Glutamatergic neuron (in vitro differentiated cells): ENCODE measurements around the gene HYCC2. TPM values are rescaled to one million over a fixed set of nuclear protein-coding genes. Genes with fewer than 3 reads are reported as not detected.

Experiments used
- DNase-seq: peaks from one replicate; pipeline ENCODE4 v3.0.0; 2022
- H3K27ac Mint-ChIP-seq: one replicate; pipeline ENCODE4 v1.8.0; 2020; ENCODE audit warnings: mild to moderate bottlenecking, mixed read lengths, inconsistent platforms; ENCODE audit not compliant: unreplicated experiment
- H3K27me3 Mint-ChIP-seq: one replicate; pipeline ENCODE4 v1.8.0; 2020; ENCODE audit warnings: mild to moderate bottlenecking, moderate library complexity, mixed read lengths, inconsistent platforms; ENCODE audit not compliant: unreplicated experiment
- H3K36me3 Mint-ChIP-seq: one replicate; pipeline ENCODE4 v1.8.0; 2020; ENCODE audit warnings: mild to moderate bottlenecking, mixed read lengths, inconsistent platforms; ENCODE audit not compliant: unreplicated experiment
- H3K4me1 Mint-ChIP-seq: one replicate; pipeline ENCODE4 v1.8.0; 2020; ENCODE audit warnings: mild to moderate bottlenecking, low read depth, mixed read lengths, inconsistent platforms; ENCODE audit not compliant: unreplicated experiment
- H3K4me3 Mint-ChIP-seq: one replicate; pipeline ENCODE4 v1.8.0; 2020; ENCODE audit warnings: mild to moderate bottlenecking, mixed read lengths, inconsistent platforms; ENCODE audit not compliant: unreplicated experiment
- H3K9me3 Mint-ChIP-seq: one replicate; pipeline ENCODE4 v1.8.0; 2020; ENCODE audit warnings: mild to moderate bottlenecking, moderate library complexity, mixed read lengths, inconsistent platforms; ENCODE audit not compliant: unreplicated experiment
- total RNA-seq: library from RNA; stranded (reverse); fragmentation: NEBNext Ultra II Directional; extraction: Animal tissue kit (Norgen Biotek cat#: 25700); gene quantifications from one replicate; pipeline ENCODE4 v1.2.1, GENCODE V29; 2021; ENCODE audit not compliant: unreplicated experiment
- TF ChIP-seq, protein P1 (sequence below): fragments of 200-600 bp; sonication (generic); IDR thresholded peaks from one replicate; pipeline ENCODE4 v1.5.0; 2021; ENCODE audit not compliant: partially characterized antibody, unreplicated experiment

The HYCC2 gene
- total RNA-seq, 1 donor from 2014 or later, result 32.8 TPM

GRCh38 chr2:201116959-201117734 is 45.7 kb upstream of the HYCC2 start:
- Mint-ChIP-seq H3K27ac (peak overlapping the region; percentile 92), H3K27me3 (peaks cover 3% of the 10 kb centered on the region), H3K9me3 (peaks cover 7% of the 10 kb centered on the region), H3K36me3 (no peaks in the 10 kb centered on the region), H3K4me1 (peaks cover 29% of the 10 kb centered on the region), H3K4me3 (peak overlapping the region; percentile 86)
- TF ChIP-seq, protein P1, sequence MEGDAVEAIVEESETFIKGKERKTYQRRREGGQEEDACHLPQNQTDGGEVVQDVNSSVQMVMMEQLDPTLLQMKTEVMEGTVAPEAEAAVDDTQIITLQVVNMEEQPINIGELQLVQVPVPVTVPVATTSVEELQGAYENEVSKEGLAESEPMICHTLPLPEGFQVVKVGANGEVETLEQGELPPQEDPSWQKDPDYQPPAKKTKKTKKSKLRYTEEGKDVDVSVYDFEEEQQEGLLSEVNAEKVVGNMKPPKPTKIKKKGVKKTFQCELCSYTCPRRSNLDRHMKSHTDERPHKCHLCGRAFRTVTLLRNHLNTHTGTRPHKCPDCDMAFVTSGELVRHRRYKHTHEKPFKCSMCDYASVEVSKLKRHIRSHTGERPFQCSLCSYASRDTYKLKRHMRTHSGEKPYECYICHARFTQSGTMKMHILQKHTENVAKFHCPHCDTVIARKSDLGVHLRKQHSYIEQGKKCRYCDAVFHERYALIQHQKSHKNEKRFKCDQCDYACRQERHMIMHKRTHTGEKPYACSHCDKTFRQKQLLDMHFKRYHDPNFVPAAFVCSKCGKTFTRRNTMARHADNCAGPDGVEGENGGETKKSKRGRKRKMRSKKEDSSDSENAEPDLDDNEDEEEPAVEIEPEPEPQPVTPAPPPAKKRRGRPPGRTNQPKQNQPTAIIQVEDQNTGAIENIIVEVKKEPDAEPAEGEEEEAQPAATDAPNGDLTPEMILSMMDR, result no peak
- peak; percentile 34 for DNase-seq

DNA sequence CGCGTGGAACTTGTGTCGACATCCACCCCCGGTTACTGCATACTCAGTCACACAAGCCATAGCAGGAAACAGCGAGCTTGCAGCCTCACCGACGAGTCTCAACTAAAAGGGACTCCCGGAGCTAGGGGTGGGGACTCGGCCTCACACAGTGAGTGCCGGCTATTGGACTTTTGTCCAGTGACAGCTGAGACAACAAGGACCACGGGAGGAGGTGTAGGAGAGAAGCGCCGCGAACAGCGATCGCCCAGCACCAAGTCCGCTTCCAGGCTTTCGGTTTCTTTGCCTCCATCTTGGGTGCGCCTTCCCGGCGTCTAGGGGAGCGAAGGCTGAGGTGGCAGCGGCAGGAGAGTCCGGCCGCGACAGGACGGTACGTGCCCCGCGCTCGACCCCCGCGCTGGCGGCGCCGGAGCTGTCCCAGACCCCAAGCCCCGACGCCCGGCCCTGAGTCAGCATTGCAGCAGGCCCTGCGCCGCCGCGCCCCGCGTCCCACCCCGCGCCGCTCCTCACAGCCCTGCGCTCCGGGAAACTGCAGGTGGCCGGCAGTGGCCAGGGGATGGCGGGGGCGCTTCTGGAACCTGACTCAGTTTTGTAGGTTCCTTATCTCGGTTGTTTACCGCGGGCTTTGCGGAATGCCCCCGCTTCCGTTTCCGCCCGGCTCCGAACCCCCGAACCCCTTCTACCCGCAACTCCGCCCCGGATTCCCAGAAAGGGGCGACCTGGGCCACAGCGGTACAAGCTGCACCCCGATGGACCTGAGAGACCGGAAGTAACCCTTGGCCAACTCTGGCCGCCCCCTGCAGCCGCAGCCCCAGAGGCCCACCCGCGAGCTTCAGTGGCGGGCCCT is 44.9 kb upstream of the HYCC2 start, which contains the start of gene CFLAR:
CFLAR (plus strand) TSS at position 50 of the 844 bp plus-strand sequence. CDS start 13,702 bp downstream, outside the sequence.
- Mint-ChIP-seq H3K9me3 (peaks cover 7% of the 10 kb centered on the region), H3K27ac (peak within 1 kb of the TSS; percentile 92), H3K4me3 (peak within 1 kb of the TSS; percentile 86), H3K4me1 (peaks cover 25% of the 10 kb centered on the region), H3K36me3 (no peaks in the 10 kb centered on the region), H3K27me3 (peaks cover 3% of the 10 kb centered on the region)
- TF ChIP-seq, protein P1, result no peak
- DNase-seq, result peak; percentile 69

DNA sequence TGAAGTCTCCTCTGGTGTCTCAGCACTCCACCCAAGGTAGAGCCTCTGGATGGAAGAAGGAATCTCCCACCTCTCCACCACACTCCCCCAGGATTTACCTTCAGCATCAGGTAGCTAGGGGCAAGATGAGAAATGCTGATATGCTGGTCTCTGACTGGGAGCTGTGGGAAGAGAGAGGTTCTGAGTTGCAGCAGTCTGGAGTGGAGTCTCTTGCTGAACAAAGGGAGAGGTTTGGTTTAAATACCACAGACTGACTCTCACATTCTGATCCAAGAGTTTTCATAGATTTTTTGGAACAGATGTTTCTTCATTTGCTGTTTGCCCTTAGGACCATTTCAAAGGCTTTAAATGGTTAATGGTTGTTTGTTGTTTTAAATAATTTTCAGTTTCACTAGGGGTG is 43.4 kb upstream of the HYCC2 start:
- H3K36me3 Mint-ChIP-seq, result no peaks in the 10 kb centered on the region
- H3K27me3 Mint-ChIP-seq, result peaks cover 1% of the 10 kb centered on the region
- peak overlapping the region; percentile 30 for H3K4me3 Mint-ChIP-seq
- TF ChIP-seq, protein P1, result no peak
- peaks cover 19% of the 10 kb centered on the region for H3K4me1 Mint-ChIP-seq
- peaks cover 5% of the 10 kb centered on the region for H3K9me3 Mint-ChIP-seq
- H3K27ac Mint-ChIP-seq, result peak overlapping the region; percentile 59
- no peak for DNase-seq

DNA sequence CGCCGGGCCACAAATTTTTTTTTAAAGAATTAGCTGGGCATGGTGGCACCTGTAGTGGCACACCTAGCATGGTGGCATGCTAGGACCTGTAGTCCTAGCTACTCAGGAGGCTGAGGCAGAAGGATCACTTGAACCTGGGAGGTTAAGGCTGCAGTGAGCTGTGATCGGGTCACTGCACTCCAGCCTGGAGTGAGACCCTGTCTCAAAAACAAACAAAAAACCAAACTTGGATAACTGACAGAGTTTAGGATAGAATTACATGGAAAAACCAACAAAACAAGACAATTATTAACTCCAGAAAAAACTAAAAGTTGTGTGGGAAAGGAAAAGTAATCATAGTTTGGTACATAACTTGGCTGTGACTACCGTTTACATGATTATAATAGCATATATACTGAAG is 42.9 kb upstream of the HYCC2 start:
- peaks cover 16% of the 10 kb centered on the region for H3K4me1 Mint-ChIP-seq
- H3K27ac Mint-ChIP-seq, result peak overlapping the region; percentile 59
- no peak for DNase-seq
- TF ChIP-seq, protein P1, result no peak
- H3K4me3 Mint-ChIP-seq, result peak overlapping the region; percentile 30
- H3K27me3 Mint-ChIP-seq, result peaks cover 1% of the 10 kb centered on the region
- H3K36me3 Mint-ChIP-seq, result no peaks in the 10 kb centered on the region
- peaks cover 5% of the 10 kb centered on the region for H3K9me3 Mint-ChIP-seq
